WTC11 (cell line): Measurements from ENCODE around the gene ZNF414.

Experiments
- CTCF ChIP-seq: fragments of 200-600 bp; IDR thresholded peaks from 2 replicates; pipeline ENCODE4 v1.8.0; 2022; ENCODE audit warnings: antibody characterized with exemption
- E2F4 ChIP-seq: sonication (generic); formaldehyde crosslinking; IDR thresholded peaks from 2 replicates; pipeline ENCODE4 v1.8.1; 2022; ENCODE audit warnings: low read depth, mild to moderate bottlenecking, moderate library complexity, missing genetic modification reagents, borderline replicate concordance
- ELF4 ChIP-seq: sonication (generic); formaldehyde crosslinking; IDR thresholded peaks from 2 replicates; pipeline ENCODE4 v1.8.1; 2022; ENCODE audit warnings: low read depth, mild to moderate bottlenecking, moderate library complexity, missing genetic modification reagents
- ESRRA ChIP-seq: sonication (generic); formaldehyde crosslinking; IDR thresholded peaks from 2 replicates; pipeline ENCODE4 v1.8.1; 2022; ENCODE audit warnings: mild to moderate bottlenecking, missing genetic modification reagents, borderline replicate concordance
- HMGXB4 ChIP-seq: sonication (generic); formaldehyde crosslinking; IDR thresholded peaks from 2 replicates; pipeline ENCODE4 v1.8.1; 2023; ENCODE audit warnings: mild to moderate bottlenecking, moderate library complexity, missing genetic modification reagents
- MLX ChIP-seq: sonication (generic); formaldehyde crosslinking; IDR thresholded peaks from 2 replicates; pipeline ENCODE4 v1.8.1; 2023; ENCODE audit warnings: mild to moderate bottlenecking, missing genetic modification reagents, moderate library complexity
- NFE2L1 ChIP-seq: sonication (generic); formaldehyde crosslinking; IDR thresholded peaks from 2 replicates; pipeline ENCODE4 v1.8.1; 2023; ENCODE audit warnings: missing genetic modification reagents
- PRDM15 ChIP-seq: sonication (generic); formaldehyde crosslinking; IDR thresholded peaks from 2 replicates; pipeline ENCODE4 v1.8.0; 2022; ENCODE audit warnings: missing genetic modification reagents
- RELA ChIP-seq: sonication (generic); formaldehyde crosslinking; IDR thresholded peaks from 2 replicates; pipeline ENCODE4 v1.8.1; 2022; ENCODE audit warnings: missing genetic modification reagents, mild to moderate bottlenecking, borderline replicate concordance
- TCF7 ChIP-seq: sonication (generic); formaldehyde crosslinking; IDR thresholded peaks from 2 replicates; pipeline ENCODE4 v1.8.0; 2022; ENCODE audit warnings: mild to moderate bottlenecking, low read depth, missing genetic modification reagents, moderate library complexity
- ZBTB43 ChIP-seq: sonication (generic); formaldehyde crosslinking; IDR thresholded peaks from 2 replicates; pipeline ENCODE4 v1.8.1; 2023; ENCODE audit warnings: mild to moderate bottlenecking, missing genetic modification reagents
- ZNF232 ChIP-seq: sonication (generic); formaldehyde crosslinking; IDR thresholded peaks from 2 replicates; pipeline ENCODE4 v1.8.0; 2022; ENCODE audit warnings: mild to moderate bottlenecking, missing genetic modification reagents

GRCh38 chr19:8498295-8498694 is 15.7 kb downstream of the ZNF414 start:
- TF ChIP-seq CTCF: no peak
- no peak for TF ChIP-seq ZBTB43 (CRISPR knock-in tag)
- TF ChIP-seq E2F4: no peak
- no peak for TF ChIP-seq TCF7 (CRISPR knock-in tag)
- no peak for TF ChIP-seq PRDM15 (CRISPR knock-in tag)
- no peak for TF ChIP-seq ELF4
- no peak for TF ChIP-seq HMGXB4
- TF ChIP-seq ESRRA: no peak
- TF ChIP-seq ZNF232 (CRISPR knock-in tag): no peak
- no peak for TF ChIP-seq RELA (CRISPR knock-in tag)
- no peak for TF ChIP-seq NFE2L1 (CRISPR knock-in tag)
- TF ChIP-seq MLX: no peak
